HG02642 (cell line): ENCODE data around the gene MYMK.
A peak's percentile ranks its signal among the peaks of the same experiment; 100 is the strongest.

ENCODE experiments used
- ATAC-seq: cut with Tn5 transposase; IDR thresholded peaks from one replicate; pipeline ENCODE4 v1.9.1; 2021; ENCODE audit warnings: mild to moderate bottlenecking; ENCODE audit not compliant: unreplicated experiment, poor library complexity

Gene MYMK

GRCh38 chr9:133489253-133490190, 35.2 kb downstream of the MYMK start:
- ATAC-seq = no peak

GRCh38 chr9:133488686-133489252, 36.0 kb downstream of the MYMK start:
- no peak for ATAC-seq

GRCh38 chr9:133487331-133487725, 37.4 kb downstream of the MYMK start:
- ATAC-seq = no peak

- ATAC-seq = no peak
These were observed 39.1 kb downstream of the MYMK start for GRCh38 chr9:133485531-133486260.

GRCh38 chr9:133484671-133485437, 39.9 kb downstream of the MYMK start:
- ATAC-seq = no peak

GRCh38 chr9:133483611-133484010, 41.1 kb downstream of the MYMK start:
- ATAC-seq = no peak

- ATAC-seq = peak; percentile 91
These were observed 45.7 kb downstream of the MYMK start, which contains the start of gene SLC2A6 for GRCh38 chr9:133478851-133479711. TSS of gene SLC2A6 (minus strand) at chr9:133479099. CDS start at chr9:133479059, 40 bp downstream.

GRCh38 chr9:133477992-133478850, 46.5 kb downstream of the MYMK start:
- ATAC-seq = peak; percentile 36

GRCh38 chr9:133477461-133477860, 47.3 kb downstream of the MYMK start:
- ATAC-seq = no peak

- ATAC-seq = no peak
These were observed 47.8 kb downstream of the MYMK start for GRCh38 chr9:133476941-133477340.

GRCh38 chr9:133476036-133476931, 48.5 kb downstream of the MYMK start:
- ATAC-seq = no peak

- no peak for ATAC-seq
These were observed 49.3 kb downstream of the MYMK start for GRCh38 chr9:133475292-133476012.

- ATAC-seq = no peak
These were observed 49.9 kb downstream of the MYMK start for GRCh38 chr9:133474853-133475252.

GRCh38 chr9:133474215-133474614, 50.5 kb downstream of the MYMK start:
- ATAC-seq = no peak

- no peak for ATAC-seq
These were observed 51.0 kb downstream of the MYMK start for GRCh38 chr9:133473743-133474142.

- no peak for ATAC-seq
These were observed 51.9 kb downstream of the MYMK start for GRCh38 chr9:133472753-133473378.
